PC-9 (cell line): Measurements from ENCODE around the gene CD302.
"Not testable (repeated sequence)": the region's sequence is repeated elsewhere in the genome, so short reads cannot be mapped to it uniquely, and the experiment has no call there.

Source experiments
- EZH2 ChIP-seq: fragments of 200-600 bp; sonication (generic); IDR thresholded peaks from 2 replicates; pipeline ENCODE4 v1.8.0; 2017; ENCODE audit warnings: antibody characterized with exemption, low read depth
- TF ChIP-seq, protein P1 (sequence below): fragments of 200-600 bp; sonication (generic); conservative IDR thresholded peaks from 2 replicates; pipeline ENCODE4 v1.6.1; 2017; ENCODE audit warnings: mixed run types, antibody characterized with exemption, mild to moderate bottlenecking, moderate library complexity

DNA sequence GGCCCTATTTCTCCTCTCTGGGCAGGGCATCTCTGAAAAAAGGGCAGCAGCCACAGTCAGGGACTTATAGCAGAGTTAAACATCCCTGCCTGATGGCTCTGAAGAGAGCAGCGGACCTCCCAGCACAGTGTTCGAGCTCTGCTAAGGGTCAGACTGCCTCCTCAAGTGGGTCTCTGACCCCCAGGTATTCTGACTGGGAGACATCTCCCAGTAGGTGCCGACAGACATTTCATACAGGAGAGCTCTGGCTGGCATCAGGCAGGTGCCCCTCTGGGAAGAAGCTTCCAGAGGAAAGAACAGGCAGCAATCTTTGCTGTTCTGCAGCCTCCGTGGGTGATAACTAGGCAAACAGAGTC lies 24.4 kb upstream of the CD302 start:
- not testable (repeated sequence) for TF ChIP-seq EZH2
- TF ChIP-seq, protein P1, sequence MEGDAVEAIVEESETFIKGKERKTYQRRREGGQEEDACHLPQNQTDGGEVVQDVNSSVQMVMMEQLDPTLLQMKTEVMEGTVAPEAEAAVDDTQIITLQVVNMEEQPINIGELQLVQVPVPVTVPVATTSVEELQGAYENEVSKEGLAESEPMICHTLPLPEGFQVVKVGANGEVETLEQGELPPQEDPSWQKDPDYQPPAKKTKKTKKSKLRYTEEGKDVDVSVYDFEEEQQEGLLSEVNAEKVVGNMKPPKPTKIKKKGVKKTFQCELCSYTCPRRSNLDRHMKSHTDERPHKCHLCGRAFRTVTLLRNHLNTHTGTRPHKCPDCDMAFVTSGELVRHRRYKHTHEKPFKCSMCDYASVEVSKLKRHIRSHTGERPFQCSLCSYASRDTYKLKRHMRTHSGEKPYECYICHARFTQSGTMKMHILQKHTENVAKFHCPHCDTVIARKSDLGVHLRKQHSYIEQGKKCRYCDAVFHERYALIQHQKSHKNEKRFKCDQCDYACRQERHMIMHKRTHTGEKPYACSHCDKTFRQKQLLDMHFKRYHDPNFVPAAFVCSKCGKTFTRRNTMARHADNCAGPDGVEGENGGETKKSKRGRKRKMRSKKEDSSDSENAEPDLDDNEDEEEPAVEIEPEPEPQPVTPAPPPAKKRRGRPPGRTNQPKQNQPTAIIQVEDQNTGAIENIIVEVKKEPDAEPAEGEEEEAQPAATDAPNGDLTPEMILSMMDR: not testable (repeated sequence)
